ENCODE measurements around the gene NCKAP5.

Gene NCKAP5

DNA sequence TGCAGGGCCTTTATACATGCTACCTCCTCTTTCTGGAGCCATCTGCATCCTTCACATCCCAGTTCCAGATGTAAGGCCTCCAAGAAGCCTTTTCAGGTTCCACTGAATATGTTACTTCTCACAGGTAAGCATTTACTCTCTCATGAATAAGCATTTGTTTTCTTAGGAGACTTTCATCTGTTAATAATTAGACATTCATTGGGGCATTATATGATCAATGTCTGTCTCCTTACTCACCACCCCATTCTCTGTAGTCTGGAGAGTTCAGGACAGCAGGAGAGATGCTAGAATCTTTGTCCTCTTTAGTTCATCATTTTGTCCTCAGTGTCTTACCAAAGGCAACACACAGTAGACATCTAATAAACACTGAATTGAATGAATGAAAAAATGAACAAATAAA lies 185.7 kb downstream of the NCKAP5 start:
- DNase-seq (ENCODE audit: extremely low spot score): no peak
- POLR2A ChIA-PET: no interaction called here
- CTCF ChIA-PET: no interaction called here
- no peak for TF ChIP-seq SP1 (IDR thresholded peaks at IDR 0.05)
- no peak for TF ChIP-seq FOXM1 (IDR thresholded peaks at IDR 0.05; ENCODE audit: borderline replicate concordance)
- no peak for TF ChIP-seq ZNF384 (IDR thresholded peaks at IDR 0.05)
- no peak for TF ChIP-seq LEF1 (IDR thresholded peaks at IDR 0.05; ENCODE audit: borderline replicate concordance)
- TF ChIP-seq SUZ12 (IDR thresholded peaks at IDR 0.05): no peak

DNA sequence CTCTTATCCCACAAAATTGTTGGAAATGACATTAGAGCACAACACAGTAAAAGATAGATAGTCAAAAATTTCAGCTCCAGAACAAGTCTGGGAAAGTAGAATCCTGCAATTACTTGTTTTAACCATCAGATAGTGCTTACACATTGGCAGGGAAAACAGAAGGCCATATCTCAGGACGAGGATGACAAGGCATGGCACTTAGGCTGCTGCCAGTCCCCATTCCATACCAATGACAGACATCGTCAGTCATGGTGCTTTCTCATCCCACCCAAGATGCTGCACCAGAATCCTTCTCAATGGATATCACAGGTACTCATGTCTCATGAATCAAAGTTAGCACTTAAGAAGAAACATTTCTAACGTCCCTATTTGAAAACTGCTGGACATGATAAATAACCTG lies 187.3 kb downstream of the NCKAP5 start:
- no peak for DNase-seq (ENCODE audit: extremely low spot score)
- CTCF ChIA-PET: no interaction called here
- no peak for TF ChIP-seq TARDBP (IDR thresholded peaks at IDR 0.05)
- TF ChIP-seq, protein P1, sequence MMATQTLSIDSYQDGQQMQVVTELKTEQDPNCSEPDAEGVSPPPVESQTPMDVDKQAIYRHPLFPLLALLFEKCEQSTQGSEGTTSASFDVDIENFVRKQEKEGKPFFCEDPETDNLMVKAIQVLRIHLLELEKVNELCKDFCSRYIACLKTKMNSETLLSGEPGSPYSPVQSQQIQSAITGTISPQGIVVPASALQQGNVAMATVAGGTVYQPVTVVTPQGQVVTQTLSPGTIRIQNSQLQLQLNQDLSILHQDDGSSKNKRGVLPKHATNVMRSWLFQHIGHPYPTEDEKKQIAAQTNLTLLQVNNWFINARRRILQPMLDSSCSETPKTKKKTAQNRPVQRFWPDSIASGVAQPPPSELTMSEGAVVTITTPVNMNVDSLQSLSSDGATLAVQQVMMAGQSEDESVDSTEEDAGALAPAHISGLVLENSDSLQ (IDR thresholded peaks at IDR 0.05): no peak
- no peak for TF ChIP-seq ZNF384 (IDR thresholded peaks at IDR 0.05)
- no peak for TF ChIP-seq FOXM1 (IDR thresholded peaks at IDR 0.05; ENCODE audit: borderline replicate concordance)
- TF ChIP-seq ARNT (IDR thresholded peaks at IDR 0.05): no peak
- TF ChIP-seq L3MBTL2 (conservative IDR thresholded peaks at IDR 0.05): no peak

DNA sequence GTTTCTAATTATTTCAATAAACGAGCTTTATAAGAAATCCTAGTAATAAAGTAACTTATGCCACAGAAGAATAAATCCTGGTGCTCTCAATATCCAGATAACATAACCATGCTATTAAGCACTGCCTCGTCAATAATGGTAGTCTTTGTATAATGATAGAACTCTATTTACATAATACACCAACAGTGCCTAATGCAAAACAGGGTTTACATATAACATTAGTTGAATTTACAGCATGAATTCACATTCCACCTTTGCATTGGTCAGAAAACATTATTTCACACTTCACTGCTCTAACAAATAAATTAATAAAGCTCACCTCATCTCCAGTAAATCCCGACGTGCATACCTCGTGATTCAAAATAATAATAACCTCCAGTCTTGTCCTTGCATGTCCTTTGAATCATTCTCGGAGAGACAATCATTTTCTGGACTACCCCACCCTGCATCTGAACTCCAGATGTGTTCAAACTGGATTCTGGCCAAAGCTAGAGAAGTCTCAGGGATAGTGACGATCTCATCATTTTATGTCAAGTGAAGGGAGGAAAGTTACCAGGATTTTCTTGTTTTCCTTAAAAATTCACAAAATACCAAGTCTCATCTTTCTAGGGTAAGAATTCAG lies 189.2 kb downstream of the NCKAP5 start:
- POLR2A ChIA-PET: no interaction called here
- DNase-seq (ENCODE audit: extremely low spot score): no peak
- CTCF ChIA-PET: no interaction called here
- TF ChIP-seq FOXA1 (IDR thresholded peaks at IDR 0.05) (no peak), FOXM1 (IDR thresholded peaks at IDR 0.05; ENCODE audit: borderline replicate concordance) (no peak), ARNT (IDR thresholded peaks at IDR 0.05) (no peak), TARDBP (IDR thresholded peaks at IDR 0.05) (no peak), L3MBTL2 (conservative IDR thresholded peaks at IDR 0.05) (no peak), ELF4 (IDR thresholded peaks at IDR 0.05) (no peak), LEF1 (IDR thresholded peaks at IDR 0.05; ENCODE audit: borderline replicate concordance) (no peak), BHLHE40 (IDR thresholded peaks at IDR 0.05; ENCODE audit: borderline replicate concordance) (no peak), SP1 (IDR thresholded peaks at IDR 0.05) (no peak), SUZ12 (IDR thresholded peaks at IDR 0.05) (no peak)

More for the DNA sequence above, 187.3 kb downstream of the NCKAP5 start:
- POLR2A ChIA-PET: no interaction called here

DNA sequence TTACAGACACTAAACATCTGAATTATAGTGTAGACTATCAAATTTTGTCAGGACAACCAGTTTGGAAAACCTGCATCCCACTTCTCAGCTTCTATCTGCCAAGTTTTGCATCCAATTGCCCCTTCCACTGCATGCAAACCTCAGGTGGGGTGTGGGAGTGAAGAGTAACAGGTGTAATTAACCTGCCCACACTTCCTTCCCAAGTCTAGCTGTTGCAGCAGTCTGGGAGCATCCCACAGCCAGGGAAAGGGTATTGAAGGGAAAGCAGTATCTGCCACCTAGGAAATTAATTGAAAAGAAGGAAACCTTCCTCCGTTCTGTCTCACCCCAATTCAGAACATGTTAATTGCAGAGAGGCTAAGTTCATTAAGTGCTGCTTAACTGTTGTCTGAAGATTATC lies 189.9 kb downstream of the NCKAP5 start:
- ChIA-PET CTCF (no interaction called here), POLR2A (no interaction called here)
- TF ChIP-seq NFRKB (IDR thresholded peaks at IDR 0.05) (no peak), SUZ12 (IDR thresholded peaks at IDR 0.05) (no peak), BHLHE40 (IDR thresholded peaks at IDR 0.05; ENCODE audit: borderline replicate concordance) (no peak), ZNF384 (IDR thresholded peaks at IDR 0.05) (no peak), L3MBTL2 (conservative IDR thresholded peaks at IDR 0.05) (no peak), HDGF (IDR thresholded peaks at IDR 0.05; ENCODE audit: borderline replicate concordance) (no peak), ARNT (IDR thresholded peaks at IDR 0.05) (no peak), FOXM1 (IDR thresholded peaks at IDR 0.05; ENCODE audit: borderline replicate concordance) (no peak), LEF1 (IDR thresholded peaks at IDR 0.05; ENCODE audit: borderline replicate concordance) (no peak), TARDBP (IDR thresholded peaks at IDR 0.05) (no peak), FOXK2 (IDR thresholded peaks at IDR 0.05) (no peak)
- TF ChIP-seq, protein P1 (IDR thresholded peaks at IDR 0.05): no peak
- DNase-seq (ENCODE audit: extremely low spot score): no peak

DNA sequence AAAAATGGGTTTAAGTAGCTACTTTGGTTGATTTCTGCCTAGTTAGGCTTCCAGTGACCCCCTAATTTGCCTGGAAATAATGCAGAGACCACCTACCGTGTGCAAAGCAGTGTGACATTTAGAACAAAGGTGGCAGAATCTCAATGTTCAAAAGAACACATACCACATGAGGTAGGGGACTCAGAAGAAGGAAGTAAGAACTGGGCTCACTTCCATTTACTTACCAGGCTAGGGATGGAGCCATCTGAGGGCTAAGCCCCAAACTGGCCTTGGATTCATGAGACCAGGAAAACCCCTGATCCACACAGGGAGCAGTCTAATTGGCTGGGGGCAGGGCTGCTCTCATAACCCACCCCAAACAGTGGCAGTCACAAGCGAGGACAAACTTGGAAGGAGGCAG lies 190.7 kb downstream of the NCKAP5 start:
- no peak for DNase-seq (ENCODE audit: extremely low spot score)
- TF ChIP-seq SP1 (IDR thresholded peaks at IDR 0.05) (no peak), ZNF384 (IDR thresholded peaks at IDR 0.05) (no peak), ELF4 (IDR thresholded peaks at IDR 0.05) (no peak), TARDBP (IDR thresholded peaks at IDR 0.05) (no peak), FOXK2 (IDR thresholded peaks at IDR 0.05) (no peak), BHLHE40 (IDR thresholded peaks at IDR 0.05; ENCODE audit: borderline replicate concordance) (no peak), ARNT (IDR thresholded peaks at IDR 0.05) (no peak), LEF1 (IDR thresholded peaks at IDR 0.05; ENCODE audit: borderline replicate concordance) (no peak), SUZ12 (IDR thresholded peaks at IDR 0.05) (no peak), L3MBTL2 (conservative IDR thresholded peaks at IDR 0.05) (no peak), CTBP1 (IDR thresholded peaks at IDR 0.05; ENCODE audit: borderline replicate concordance) (no peak), FOXA1 (IDR thresholded peaks at IDR 0.05) (no peak), FOXM1 (IDR thresholded peaks at IDR 0.05; ENCODE audit: borderline replicate concordance) (no peak), NFRKB (IDR thresholded peaks at IDR 0.05) (no peak), HDGF (IDR thresholded peaks at IDR 0.05; ENCODE audit: borderline replicate concordance) (no peak)
- TF ChIP-seq, protein P1 (IDR thresholded peaks at IDR 0.05): no peak
- ChIA-PET POLR2A (no interaction called here), CTCF (no interaction called here)

DNA sequence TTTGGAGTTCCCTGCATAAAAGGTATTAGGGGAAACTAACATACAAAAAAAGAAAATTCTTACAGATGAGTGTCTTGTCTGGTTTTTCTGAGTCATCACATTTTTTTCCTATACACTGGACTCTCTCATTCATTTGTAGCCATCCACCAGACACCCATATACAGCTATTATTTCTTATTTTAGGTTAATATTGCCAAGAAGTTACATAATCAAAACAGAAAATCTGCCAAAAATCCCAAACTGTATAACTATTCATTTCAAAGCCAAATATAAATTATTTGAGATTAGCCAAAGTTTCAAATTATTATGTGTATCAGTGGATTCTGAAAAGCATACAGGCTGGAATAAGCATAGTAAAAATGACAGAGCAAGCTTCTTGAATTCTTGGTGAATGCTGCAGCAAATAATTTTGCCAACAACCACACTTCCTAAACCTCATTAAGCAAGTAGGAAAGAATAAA lies 191.2 kb downstream of the NCKAP5 start:
- no peak for DNase-seq (ENCODE audit: extremely low spot score)
- TF ChIP-seq NFRKB (IDR thresholded peaks at IDR 0.05) (no peak), LEF1 (IDR thresholded peaks at IDR 0.05; ENCODE audit: borderline replicate concordance) (no peak), HDGF (IDR thresholded peaks at IDR 0.05; ENCODE audit: borderline replicate concordance) (no peak), L3MBTL2 (conservative IDR thresholded peaks at IDR 0.05) (no peak), FOXK2 (IDR thresholded peaks at IDR 0.05) (no peak), TARDBP (IDR thresholded peaks at IDR 0.05) (no peak), CTBP1 (IDR thresholded peaks at IDR 0.05; ENCODE audit: borderline replicate concordance) (no peak), BHLHE40 (IDR thresholded peaks at IDR 0.05; ENCODE audit: borderline replicate concordance) (no peak), SUZ12 (IDR thresholded peaks at IDR 0.05) (no peak), FOXM1 (IDR thresholded peaks at IDR 0.05; ENCODE audit: borderline replicate concordance) (no peak), ELF4 (IDR thresholded peaks at IDR 0.05) (no peak), ARNT (IDR thresholded peaks at IDR 0.05) (no peak), SP1 (IDR thresholded peaks at IDR 0.05) (no peak), ZNF384 (IDR thresholded peaks at IDR 0.05) (no peak), FOXA1 (IDR thresholded peaks at IDR 0.05) (no peak)
- TF ChIP-seq, protein P1 (IDR thresholded peaks at IDR 0.05): no peak
- CTCF ChIA-PET: no interaction called here
- POLR2A ChIA-PET: no interaction called here

All from HEK293T (cell line).